ENCODE measurements around the gene YTHDF1. TPM values are rescaled to one million over a fixed set of nuclear protein-coding genes. Genes with fewer than 3 reads are reported as not detected.

The YTHDF1 gene
- total and polyA plus RNA-seq, 11 donors: 14.7 to 38.2 (median 22.5) TPM

DNA sequence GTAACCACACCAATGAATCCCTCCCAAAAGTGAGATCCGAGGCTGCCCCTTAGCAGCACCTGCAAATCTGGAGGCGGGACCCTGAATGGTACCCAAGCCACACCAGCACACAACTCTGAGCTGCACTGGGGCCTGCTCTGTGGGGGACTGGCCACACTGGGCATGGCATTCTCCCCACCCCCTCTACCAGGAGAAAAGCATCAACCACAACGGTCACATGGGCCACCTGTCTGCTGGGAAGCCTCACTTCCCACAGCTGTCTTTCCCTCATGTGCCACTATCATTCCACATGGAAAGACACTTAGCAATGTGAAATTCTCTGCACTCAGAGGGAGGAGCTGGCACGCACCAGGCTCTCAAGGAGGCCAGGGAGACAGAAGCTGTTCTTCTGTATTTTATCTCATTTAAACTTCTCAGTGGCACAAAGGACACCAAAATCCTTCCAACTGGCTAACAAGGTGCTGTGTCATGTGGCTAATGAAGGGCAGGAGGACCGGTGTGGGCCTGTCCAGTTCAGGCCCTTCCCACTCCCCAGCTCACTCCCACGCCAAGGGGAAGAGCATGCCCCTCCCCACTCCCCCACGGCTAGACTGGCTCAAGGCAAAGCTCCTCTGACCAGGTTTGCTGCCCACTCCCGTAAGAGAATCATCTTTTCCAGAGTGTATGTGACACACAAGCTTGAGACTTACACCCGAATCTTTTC, 19.0 kb downstream of the YTHDF1 start:
- H3K27me3 ChIP-seq: no peaks in the 10 kb centered on the region
- peaks cover 0 to 67% (median 44%) of the 10 kb centered on the region in 9 donors for H3K36me3 ChIP-seq
- no peaks in the 10 kb centered on the region for H3K9me3 ChIP-seq
- H3K4me1 ChIP-seq: peaks cover 0 to 34% (median 4%) of the 10 kb centered on the region in 12 donors
- TF ChIP-seq, protein P1, sequence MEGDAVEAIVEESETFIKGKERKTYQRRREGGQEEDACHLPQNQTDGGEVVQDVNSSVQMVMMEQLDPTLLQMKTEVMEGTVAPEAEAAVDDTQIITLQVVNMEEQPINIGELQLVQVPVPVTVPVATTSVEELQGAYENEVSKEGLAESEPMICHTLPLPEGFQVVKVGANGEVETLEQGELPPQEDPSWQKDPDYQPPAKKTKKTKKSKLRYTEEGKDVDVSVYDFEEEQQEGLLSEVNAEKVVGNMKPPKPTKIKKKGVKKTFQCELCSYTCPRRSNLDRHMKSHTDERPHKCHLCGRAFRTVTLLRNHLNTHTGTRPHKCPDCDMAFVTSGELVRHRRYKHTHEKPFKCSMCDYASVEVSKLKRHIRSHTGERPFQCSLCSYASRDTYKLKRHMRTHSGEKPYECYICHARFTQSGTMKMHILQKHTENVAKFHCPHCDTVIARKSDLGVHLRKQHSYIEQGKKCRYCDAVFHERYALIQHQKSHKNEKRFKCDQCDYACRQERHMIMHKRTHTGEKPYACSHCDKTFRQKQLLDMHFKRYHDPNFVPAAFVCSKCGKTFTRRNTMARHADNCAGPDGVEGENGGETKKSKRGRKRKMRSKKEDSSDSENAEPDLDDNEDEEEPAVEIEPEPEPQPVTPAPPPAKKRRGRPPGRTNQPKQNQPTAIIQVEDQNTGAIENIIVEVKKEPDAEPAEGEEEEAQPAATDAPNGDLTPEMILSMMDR (IDR thresholded peaks at IDR 0.05): no peak
- TF ChIP-seq POLR2A (IDR thresholded peaks at IDR 0.05): no peak
- no peak overlapping the region for H3K4me3 ChIP-seq
- intact Hi-C loops (cut with DNase I): no loop called here
- 65 to 71% (median 70%) methylated on average over 9 of the region's 9 CpGs for WGBS, 4 donors
- ATAC-seq (peak in 3 of 4 donors; percentile 24 to 49 (median 48)), DNase-seq (no peak)
- no peak overlapping the region for H3K27ac ChIP-seq

DNA sequence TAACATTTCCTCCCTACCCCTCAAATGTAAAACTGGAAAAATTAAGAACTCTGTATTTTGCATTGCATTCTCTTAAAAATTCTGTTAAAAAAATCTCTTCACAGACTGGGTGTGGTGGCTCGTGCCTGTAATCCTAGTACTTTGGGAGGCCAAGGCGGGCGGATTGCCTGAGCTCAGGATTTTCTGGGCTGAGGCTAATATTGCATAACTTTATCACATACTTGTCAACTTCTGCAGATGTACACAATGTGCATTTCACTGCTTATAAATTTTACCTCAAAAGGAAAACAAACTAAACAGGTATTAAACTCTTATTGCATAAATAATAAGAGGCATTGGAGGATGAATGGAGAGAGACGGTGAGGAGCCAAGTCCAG, 21.1 kb downstream of the YTHDF1 start:
- H3K27me3 ChIP-seq: no peaks in the 10 kb centered on the region
- peaks cover 0 to 24% (median 4%) of the 10 kb centered on the region in 12 donors for H3K4me1 ChIP-seq
- DNase-seq (no peak), ATAC-seq (no peak)
- TF ChIP-seq, protein P1 (IDR thresholded peaks at IDR 0.05): no peak
- no peak for TF ChIP-seq POLR2A (IDR thresholded peaks at IDR 0.05)
- H3K9me3 ChIP-seq: no peaks in the 10 kb centered on the region
- H3K27ac ChIP-seq: no peak overlapping the region
- intact Hi-C loops (cut with DNase I): no loop called here
- 95 to 99% (median 97%) methylated on average over 4 of the region's 4 CpGs for WGBS, 4 donors
- no peak overlapping the region for H3K4me3 ChIP-seq
- peaks cover 0 to 48% (median 25%) of the 10 kb centered on the region in 9 donors for H3K36me3 ChIP-seq

- TF ChIP-seq, protein P1 (IDR thresholded peaks at IDR 0.05): no peak
- TF ChIP-seq POLR2A (IDR thresholded peaks at IDR 0.05): no peak
- DNase-seq (no peak), ATAC-seq (no peak)
- Histone ChIP-seq H3K27me3 (no peaks in the 10 kb centered on the region), H3K36me3 (peaks cover 0 to 45% (median 25%) of the 10 kb centered on the region in 9 donors), H3K4me1 (peaks cover 0 to 24% (median 4%) of the 10 kb centered on the region in 12 donors), H3K4me3 (no peak overlapping the region), H3K27ac (no peak overlapping the region), H3K9me3 (no peaks in the 10 kb centered on the region)
- WGBS, 4 donors: 76 to 83% (median 81%) methylated on average over 14 of the region's 14 CpGs
- intact Hi-C loops (cut with DNase I): no loop called here
These were observed 21.7 kb downstream of the YTHDF1 start for GRCh38 chr20:63194007-63194796.

DNA sequence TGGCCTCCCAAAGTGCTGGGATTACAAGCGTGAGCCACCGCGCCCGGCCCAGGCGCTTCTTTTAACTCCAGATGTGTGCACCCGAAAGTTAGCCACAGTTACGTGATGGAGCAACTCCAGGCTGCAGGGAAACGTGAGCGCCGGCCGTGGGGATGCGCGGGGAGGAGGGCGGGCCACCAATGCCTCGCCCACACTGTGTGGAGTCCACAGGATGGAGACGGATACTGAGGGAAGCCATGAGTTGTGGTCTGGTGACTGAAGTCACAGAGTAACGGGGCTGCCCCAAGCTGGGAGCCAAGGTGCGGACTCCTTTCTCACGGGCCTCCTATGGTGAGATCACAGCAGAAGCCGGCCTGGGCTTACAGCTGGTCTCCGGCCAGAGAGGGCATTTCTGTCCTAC, 23.2 kb downstream of the YTHDF1 start:
- 90 to 93% (median 91%) methylated on average over 21 of the region's 21 CpGs for WGBS, 4 donors
- no peaks in the 10 kb centered on the region for H3K27me3 ChIP-seq
- intact Hi-C loops (cut with DNase I): no loop called here
- TF ChIP-seq, protein P1 (IDR thresholded peaks at IDR 0.05): no peak
- TF ChIP-seq POLR2A (IDR thresholded peaks at IDR 0.05): no peak
- ATAC-seq (no peak), DNase-seq (no peak)
- peaks cover 0 to 32% (median 23%) of the 10 kb centered on the region in 9 donors for H3K36me3 ChIP-seq
- H3K4me1 ChIP-seq: peaks cover 0 to 13% (median 2%) of the 10 kb centered on the region in 12 donors
- no peak overlapping the region for H3K4me3 ChIP-seq
- no peak overlapping the region for H3K27ac ChIP-seq
- no peaks in the 10 kb centered on the region for H3K9me3 ChIP-seq
